Cardiac muscle cell (in vitro differentiated cells and primary cell): ENCODE results near the gene IP6K3. TPM values are rescaled to one million over a fixed set of nuclear protein-coding genes. Genes with fewer than 3 reads are reported as not detected.

ENCODE experiments used
- DNase-seq, 2 donors: peaks; one replicate each; pipeline versions ENCODE4 v3.0.0 to v3.0.0-alpha.2; 2010 to 2017; ENCODE audit warnings: low read depth in 1 of 2, low spot score in 1 of 2
- H3K27ac ChIP-seq: fragments of 200-600 bp; sonication (generic); 2 replicates; pipeline ENCODE4 v1.5.1; 2016
- H3K27me3 ChIP-seq: fragments of 200-600 bp; sonication (generic); 2 replicates; pipeline ENCODE4 v1.6.0; 2016; ENCODE audit warnings: control low read depth
- H3K36me3 ChIP-seq: fragments of 200-600 bp; sonication (generic); 2 replicates; pipeline ENCODE4 v1.5.1; 2016; ENCODE audit warnings: control low read depth
- H3K4me1 ChIP-seq: fragments of 200-600 bp; sonication (generic); 2 replicates; pipeline ENCODE4 v1.8.1; 2017; ENCODE audit warnings: low read depth, mild to moderate bottlenecking, mixed run types
- H3K4me3 ChIP-seq: fragments of 200-600 bp; sonication (generic); 2 replicates; pipeline ENCODE4 v1.5.1; 2016; ENCODE audit warnings: mild to moderate bottlenecking
- H3K9me3 ChIP-seq: fragments of 200-600 bp; sonication (generic); 2 replicates; pipeline ENCODE4 v1.5.1; 2017; ENCODE audit warnings: low read depth, mild to moderate bottlenecking, control low read depth
- polyA plus RNA-seq: library from polyadenylated mRNA; unstranded; fragments of >200 nt; fragmentation: Nextera tagmentation; extraction: Ambion mirVana; gene quantifications from 2 replicates; pipeline ENCODE4 v1.2.1, GENCODE V29; 2016
- total RNA-seq: library from RNA; depleted of rRNA; stranded (reverse); fragments of >200 nt; gene quantifications from 2 replicates; pipeline ENCODE4 v1.2.3, GENCODE V29; 2016
- TF ChIP-seq, protein P1 (sequence below): IDR thresholded peaks from 2 replicates; pipeline ENCODE4 v1.5.1; 2012; ENCODE audit warnings: low read depth, mild to moderate bottlenecking, low read length

IP6K3 gene
- total and polyA plus RNA-seq, 2 experiments from 2014 or later: 2.9 to 5.0 TPM

- Histone ChIP-seq H3K9me3 (no peaks in the 10 kb centered on the region), H3K36me3 (no peaks in the 10 kb centered on the region), H3K4me3 (no peak overlapping the region), H3K4me1 (peaks cover 19% of the 10 kb centered on the region), H3K27ac (no peak overlapping the region), H3K27me3 (no peaks in the 10 kb centered on the region)
- TF ChIP-seq, protein P1, sequence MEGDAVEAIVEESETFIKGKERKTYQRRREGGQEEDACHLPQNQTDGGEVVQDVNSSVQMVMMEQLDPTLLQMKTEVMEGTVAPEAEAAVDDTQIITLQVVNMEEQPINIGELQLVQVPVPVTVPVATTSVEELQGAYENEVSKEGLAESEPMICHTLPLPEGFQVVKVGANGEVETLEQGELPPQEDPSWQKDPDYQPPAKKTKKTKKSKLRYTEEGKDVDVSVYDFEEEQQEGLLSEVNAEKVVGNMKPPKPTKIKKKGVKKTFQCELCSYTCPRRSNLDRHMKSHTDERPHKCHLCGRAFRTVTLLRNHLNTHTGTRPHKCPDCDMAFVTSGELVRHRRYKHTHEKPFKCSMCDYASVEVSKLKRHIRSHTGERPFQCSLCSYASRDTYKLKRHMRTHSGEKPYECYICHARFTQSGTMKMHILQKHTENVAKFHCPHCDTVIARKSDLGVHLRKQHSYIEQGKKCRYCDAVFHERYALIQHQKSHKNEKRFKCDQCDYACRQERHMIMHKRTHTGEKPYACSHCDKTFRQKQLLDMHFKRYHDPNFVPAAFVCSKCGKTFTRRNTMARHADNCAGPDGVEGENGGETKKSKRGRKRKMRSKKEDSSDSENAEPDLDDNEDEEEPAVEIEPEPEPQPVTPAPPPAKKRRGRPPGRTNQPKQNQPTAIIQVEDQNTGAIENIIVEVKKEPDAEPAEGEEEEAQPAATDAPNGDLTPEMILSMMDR: no peak
- DNase-seq: no peak
Observed at GRCh38 chr6:33688006-33688405, 58.7 kb downstream of the IP6K3 start.

- H3K27ac ChIP-seq: no peak overlapping the region
- H3K4me1 ChIP-seq: peaks cover 12% of the 10 kb centered on the region
- H3K4me3 ChIP-seq: no peak overlapping the region
- no peak for DNase-seq
- H3K9me3 ChIP-seq: no peaks in the 10 kb centered on the region
- no peaks in the 10 kb centered on the region for H3K27me3 ChIP-seq
- TF ChIP-seq, protein P1: no peak
- no peaks in the 10 kb centered on the region for H3K36me3 ChIP-seq
Observed at GRCh38 chr6:33686981-33687975, 59.4 kb downstream of the IP6K3 start.

DNA sequence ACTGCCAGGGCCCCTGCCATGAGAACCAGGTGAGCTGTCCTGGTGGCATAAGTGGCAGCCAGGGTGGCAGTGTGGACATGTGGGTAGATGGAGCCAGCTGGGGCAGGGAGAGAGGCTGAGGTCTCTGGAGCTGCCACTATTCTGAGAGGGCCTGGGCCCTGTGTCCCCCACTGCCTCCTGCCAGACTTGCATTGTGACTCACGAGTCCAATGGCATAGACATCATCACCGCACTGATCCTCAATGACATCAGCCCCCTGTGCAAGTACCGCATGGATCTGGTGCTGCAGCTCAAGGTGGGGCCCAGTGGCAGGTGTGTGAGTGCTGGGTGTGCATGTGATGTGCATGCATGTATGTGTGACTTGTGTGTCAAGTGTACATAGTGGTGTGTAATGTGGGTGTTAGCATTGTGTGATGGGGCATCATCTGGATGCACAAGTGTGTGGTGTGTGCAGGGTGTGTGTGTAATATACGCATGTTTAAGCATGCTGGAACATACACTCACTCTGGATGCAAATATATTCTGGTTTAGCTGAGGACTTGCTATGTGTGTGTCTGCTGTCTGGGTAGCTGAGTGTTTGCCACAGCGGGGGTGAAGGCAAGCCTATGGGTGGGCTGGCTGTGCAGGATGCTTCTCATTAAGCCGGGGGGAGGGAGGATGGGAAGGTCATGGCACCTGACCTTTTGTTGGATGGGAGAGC lies 60.3 kb downstream of the IP6K3 start:
- Histone ChIP-seq H3K4me3 (no peak overlapping the region), H3K27me3 (no peaks in the 10 kb centered on the region), H3K27ac (no peak overlapping the region), H3K4me1 (peaks cover 3% of the 10 kb centered on the region), H3K36me3 (no peaks in the 10 kb centered on the region), H3K9me3 (no peaks in the 10 kb centered on the region)
- TF ChIP-seq, protein P1: no peak
- DNase-seq: no peak

- no peaks in the 10 kb centered on the region for H3K4me1 ChIP-seq
- no peak overlapping the region for H3K4me3 ChIP-seq
- DNase-seq: no peak
- H3K27me3 ChIP-seq: no peaks in the 10 kb centered on the region
- TF ChIP-seq, protein P1: no peak
- no peaks in the 10 kb centered on the region for H3K36me3 ChIP-seq
- H3K27ac ChIP-seq: no peak overlapping the region
- H3K9me3 ChIP-seq: no peaks in the 10 kb centered on the region
Observed at GRCh38 chr6:33685411-33686224, 61.1 kb downstream of the IP6K3 start.

- no peak for DNase-seq
- Histone ChIP-seq H3K27ac (no peak overlapping the region), H3K4me3 (no peak overlapping the region), H3K9me3 (no peaks in the 10 kb centered on the region), H3K27me3 (no peaks in the 10 kb centered on the region), H3K36me3 (no peaks in the 10 kb centered on the region), H3K4me1 (no peaks in the 10 kb centered on the region)
- TF ChIP-seq, protein P1: no peak
Observed at GRCh38 chr6:33684983-33685382, 61.7 kb downstream of the IP6K3 start.
